NCI-H510A (cell line): ENCODE data around the gene C1RL.
"Not testable (repeated sequence)": the region's sequence is repeated elsewhere in the genome, so short reads cannot be mapped to it uniquely, and the experiment has no call there.

Experiments used
- DNase-seq: peaks from one replicate; lab custom pipeline; 2025; lab: John Stamatoyannopoulos, UW

Gene C1RL

GRCh38 chr12:7114008-7114407 is 5.0 kb upstream of the C1RL start:
- DNase-seq: no peak

DNA sequence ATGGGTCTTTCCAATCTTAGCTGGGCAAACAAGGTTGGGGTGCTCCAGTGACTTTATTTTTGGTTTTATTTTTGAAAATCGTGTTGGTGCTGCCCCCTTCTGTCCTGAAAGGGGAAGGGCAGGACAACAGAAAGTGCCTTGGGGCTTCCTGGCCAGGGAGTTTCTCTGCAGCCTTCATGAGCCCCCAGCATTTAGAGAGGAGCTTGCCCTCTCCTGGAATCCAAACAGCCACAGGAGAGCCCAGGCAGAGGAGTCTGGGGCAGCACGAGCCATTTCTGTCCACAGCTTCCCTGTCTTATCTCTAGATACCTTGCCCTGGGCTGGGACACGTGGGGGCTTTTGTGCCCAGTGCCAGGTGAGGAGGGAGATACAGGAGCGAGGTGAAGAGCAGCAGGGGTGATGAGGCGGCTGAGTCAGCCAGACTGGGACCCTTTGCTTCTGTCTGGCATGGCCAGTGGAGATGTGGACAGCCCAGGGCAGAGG is 4.4 kb upstream of the C1RL start:
- DNase-seq: no peak

DNA sequence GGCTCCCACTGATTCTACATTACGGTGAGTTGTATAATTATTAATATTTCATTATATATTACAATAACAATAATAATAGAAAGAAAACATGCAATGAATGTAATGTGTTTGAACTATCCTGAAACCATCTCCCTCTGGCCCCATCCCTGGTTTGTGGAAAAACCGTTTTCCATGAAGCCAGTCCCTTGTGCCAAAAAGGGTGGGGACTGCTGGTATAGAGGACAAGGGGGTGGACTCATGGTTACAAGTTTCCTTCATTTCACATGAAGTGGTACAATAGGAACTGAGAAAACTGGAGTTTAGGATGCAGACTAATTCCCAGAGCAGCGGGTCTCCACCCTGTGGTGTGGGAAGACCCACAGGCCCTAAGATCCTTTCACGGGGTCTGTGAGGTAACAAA is 3.0 kb upstream of the C1RL start:
- no peak for DNase-seq

GRCh38 chr12:7110661-7111060 is 1.6 kb upstream of the C1RL start:
- no peak for DNase-seq

- no peak for DNase-seq
Observed at GRCh38 chr12:7109572-7109920, 532 bp upstream of the C1RL start.

DNA sequence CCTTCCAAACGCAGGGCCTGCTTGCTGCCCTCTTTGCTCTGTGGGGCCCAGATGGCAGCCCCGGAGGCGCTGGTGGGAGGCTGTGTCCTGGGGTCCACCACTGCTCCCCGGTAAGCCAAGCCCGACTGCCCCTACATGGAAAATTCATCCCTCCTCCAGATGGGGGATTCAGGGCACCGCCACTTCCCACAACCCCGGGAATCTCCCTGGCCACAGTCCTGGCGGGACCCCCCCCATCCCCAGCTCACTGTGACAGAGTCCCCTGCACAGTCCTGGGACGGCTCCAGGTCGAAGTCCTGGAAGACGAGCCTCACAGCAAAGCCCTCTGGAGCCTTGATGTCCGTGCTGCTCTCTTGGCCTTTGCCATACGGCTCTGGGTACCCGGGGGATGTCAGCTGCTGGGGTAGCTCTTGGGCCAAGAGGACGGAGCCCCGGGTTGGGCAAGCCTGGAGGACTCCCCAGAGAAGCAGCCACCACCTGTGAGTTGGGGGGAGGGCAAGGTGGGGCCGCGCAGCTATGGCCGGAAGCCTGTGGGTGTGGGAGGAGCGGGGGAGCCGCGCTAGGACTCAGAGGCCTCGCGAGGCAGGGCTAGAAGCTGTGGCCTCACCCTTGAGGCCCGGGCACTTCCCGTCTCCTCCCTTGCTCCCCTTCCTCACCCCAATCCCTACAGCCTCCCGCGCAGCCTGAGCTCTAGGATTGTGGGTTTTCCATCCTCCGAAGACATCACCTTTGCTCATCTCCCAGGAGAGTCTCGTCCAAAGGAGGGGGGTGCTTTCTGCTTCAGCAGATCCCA is 815 bp downstream of the C1RL start:
- DNase-seq: peak; percentile 53

GRCh38 chr12:7107636-7108002 is 1.4 kb downstream of the C1RL start:
- DNase-seq: no peak

GRCh38 chr12:7107181-7107580 is 1.8 kb downstream of the C1RL start:
- not testable (repeated sequence) for DNase-seq

DNA sequence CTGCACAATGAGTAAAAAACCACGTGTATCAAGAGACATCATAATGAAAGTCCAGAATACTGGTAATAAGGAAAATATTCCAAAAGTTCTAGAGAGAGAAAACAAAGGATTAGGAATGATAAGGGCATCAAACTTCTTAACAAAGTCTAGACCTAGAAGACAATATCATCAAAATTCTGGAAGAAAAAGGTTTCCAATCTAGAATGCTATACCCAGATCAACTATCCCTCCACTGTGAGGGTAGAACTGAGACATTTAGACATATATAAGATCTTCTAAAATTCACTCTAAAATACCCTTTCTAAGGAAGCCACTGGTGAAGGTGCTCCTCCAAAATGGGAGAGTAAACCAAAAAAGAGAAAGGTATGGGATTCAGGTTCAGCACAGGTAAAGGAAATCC is 2.9 kb downstream of the C1RL start:
- DNase-seq: no peak

GRCh38 chr12:7103837-7104584 is 5.0 kb downstream of the C1RL start:
- DNase-seq: no peak

DNA sequence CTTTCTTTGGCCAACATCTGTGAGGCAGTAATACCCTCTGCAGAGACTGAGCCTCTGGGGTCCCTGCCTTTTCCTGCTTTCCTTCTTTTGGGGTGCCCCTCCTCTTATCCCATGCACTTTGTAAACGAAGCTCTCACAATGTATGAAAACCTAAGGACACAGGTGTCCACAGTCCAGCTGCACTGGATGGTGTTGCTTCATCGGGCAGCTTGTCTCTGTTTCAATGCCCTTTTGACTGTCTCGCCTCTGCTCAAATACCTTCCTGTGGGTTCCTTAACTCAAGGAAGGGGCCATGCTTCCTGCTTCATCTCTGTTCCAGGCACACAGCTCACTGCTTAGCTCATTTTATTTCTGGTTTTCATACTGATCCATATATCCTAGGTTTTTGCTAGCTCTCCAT is 6.4 kb downstream of the C1RL start:
- DNase-seq: no peak

DNA sequence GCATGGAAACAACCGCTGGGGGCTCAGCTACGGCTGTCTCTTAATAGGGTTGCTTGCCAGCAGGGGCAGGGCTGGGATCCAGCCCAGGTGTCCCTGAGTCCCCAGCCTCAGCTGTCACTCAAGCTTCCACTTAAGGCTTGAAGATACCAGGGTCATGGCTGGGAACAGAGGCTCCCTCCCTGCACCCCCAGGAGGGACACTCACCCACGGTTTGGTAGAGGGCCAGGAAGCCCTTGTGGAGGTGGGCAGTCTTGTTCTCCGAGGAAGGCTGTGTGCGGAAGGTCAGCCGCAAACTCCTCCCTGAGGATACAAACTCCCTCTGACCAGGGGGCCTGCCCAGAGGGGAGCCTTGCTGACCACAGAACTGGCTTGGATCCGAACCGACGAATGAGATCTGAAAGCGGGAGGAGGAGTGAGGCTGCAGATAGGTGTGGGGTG is 7.3 kb downstream of the C1RL start:
- no peak for DNase-seq

- DNase-seq: no peak
Observed at GRCh38 chr12:7101047-7101693, 7.8 kb downstream of the C1RL start.

- DNase-seq: no peak
Observed at GRCh38 chr12:7100239-7100638, 8.8 kb downstream of the C1RL start.

GRCh38 chr12:7099290-7099996 is 9.6 kb downstream of the C1RL start:
- DNase-seq: no peak

DNA sequence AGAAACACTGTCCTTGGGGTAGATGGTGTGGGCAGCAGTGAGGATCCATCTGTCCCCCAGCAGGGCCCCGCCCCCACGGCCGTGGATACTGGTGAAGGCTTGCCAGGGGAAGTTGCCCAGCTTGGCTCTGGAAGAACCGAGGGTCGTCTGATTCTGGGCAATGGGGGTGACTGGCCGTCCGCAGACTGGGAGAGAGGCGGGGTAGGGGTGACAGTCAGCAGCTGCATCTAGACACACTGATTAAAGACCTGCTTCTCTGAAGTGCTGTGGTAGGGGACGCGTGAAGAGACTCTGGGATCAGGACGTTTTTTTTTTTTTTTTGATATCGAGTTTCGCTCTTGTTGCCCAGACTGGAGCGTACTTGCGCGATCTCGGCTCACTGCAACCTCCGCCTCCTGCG is 12.0 kb downstream of the C1RL start:
- DNase-seq: no peak

DNA sequence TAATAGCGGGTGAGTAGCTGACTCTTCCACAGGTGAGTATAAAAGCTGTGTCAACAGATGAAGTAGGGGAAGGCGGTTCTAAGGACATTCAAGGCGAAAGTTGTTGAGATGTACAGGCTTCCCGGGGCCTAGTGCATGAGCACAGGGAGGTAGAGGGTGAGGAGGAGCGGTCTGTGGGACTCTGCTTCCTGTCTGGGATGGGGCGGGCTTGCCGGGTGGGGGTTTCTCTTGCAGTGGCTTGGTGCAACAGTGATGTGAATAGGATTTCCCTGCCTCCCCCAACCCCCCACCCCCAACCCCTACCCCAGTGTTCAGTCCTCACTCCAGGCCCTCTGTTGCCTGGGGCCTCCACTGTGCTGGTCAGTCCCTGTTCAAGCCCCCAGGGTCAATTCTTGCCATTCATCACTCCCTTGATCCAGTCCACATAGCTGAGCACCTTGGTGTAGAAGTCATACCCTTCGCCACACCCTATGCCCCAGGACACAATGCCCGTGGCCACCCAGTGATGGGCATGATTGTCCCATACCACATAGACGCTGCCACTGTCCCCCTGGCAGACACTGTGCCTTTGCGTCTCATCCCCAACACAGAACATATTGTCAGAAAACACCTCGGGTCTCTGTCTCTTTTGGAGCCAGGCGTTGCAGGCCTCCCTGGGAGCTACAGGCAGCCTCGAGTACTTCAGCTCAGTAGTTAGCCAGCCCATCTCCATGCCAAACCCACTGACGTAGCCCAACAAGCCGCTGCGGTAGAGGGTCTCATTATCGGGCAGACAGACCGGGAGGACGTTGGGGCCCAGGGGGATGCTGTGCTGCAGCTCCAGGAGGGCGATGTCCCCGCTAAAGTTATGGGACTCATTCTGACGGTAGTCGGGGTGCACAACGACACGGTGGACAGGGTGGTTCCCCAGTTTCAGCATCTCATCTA is 12.7 kb downstream of the C1RL start:
- DNase-seq: no peak

GRCh38 chr12:7093892-7094291 is 15.1 kb downstream of the C1RL start:
- DNase-seq: no peak

- DNase-seq: no peak
Observed at GRCh38 chr12:7093486-7093885, 15.5 kb downstream of the C1RL start.

DNA sequence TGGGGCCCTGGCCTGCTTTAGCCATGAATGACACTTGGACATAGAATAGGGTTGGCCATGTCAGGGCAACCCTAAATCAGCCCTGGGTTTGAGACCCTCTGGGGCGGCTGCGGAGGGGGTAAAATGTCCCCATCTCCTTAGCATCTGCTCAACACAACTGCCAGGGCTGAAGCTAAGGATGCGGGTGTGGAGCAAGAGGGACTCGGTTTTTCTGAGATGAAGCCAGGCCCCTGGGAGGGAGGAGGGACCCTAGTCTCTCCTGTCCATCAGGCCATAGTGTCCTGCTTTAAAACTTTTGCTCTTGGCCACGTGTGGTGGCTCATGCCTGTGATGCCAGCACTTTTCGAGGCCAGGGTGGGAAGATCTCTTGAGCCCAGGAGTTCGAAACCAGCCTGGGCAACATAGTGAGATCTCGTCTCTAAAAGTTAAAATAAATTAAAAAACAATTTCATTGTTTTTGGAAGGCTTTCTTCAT is 16.0 kb downstream of the C1RL start:
- no peak for DNase-seq
